Epidermal melanocyte (primary cell): ENCODE data around the gene PARVA.

Experiments
- DNase-seq: peaks from one replicate; pipeline ENCODE4 v3.0.0; 2011; ENCODE audit warnings: low spot score; ENCODE audit not compliant: insufficient read length

PARVA gene

DNA sequence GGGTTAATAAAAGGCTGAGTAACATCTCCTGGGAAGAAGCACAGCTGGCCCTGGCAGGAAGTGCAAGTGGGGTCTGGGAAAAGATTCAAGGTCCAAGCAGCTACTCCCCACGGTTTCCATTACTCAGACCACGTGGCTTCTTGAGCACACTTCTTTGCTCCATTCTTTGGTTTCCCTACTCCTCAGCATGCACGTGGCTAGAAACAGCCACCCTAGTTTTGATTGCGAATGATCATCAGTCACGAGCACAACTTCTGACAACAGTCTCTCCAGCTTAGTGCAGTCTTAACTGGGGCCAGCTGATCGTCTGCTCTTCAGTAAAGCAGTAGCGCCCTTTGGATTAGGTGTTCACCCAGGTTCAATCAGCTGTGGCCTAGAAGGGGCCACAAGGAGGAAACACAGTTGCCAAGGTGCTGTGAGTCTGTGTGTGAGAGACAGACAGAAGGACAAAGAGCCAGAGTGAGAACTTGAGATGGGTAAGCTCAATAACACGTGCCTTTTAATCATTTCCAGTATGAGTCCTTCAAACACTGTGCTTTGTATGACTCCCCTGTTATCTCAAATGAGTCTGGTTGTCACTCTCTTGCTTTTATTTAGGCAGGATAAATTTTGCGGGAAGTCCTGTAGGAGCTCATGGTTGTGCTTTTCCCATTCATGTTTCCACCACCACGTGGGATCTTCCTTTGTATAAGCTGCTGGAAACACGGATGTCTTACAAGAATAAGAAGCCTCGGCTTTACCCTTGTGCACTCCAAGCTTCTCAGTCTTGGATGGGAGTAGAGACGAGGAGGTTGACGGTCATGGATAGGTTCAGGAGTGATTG, 901 bp upstream of the PARVA start:
- DNase-seq, result no peak

DNA sequence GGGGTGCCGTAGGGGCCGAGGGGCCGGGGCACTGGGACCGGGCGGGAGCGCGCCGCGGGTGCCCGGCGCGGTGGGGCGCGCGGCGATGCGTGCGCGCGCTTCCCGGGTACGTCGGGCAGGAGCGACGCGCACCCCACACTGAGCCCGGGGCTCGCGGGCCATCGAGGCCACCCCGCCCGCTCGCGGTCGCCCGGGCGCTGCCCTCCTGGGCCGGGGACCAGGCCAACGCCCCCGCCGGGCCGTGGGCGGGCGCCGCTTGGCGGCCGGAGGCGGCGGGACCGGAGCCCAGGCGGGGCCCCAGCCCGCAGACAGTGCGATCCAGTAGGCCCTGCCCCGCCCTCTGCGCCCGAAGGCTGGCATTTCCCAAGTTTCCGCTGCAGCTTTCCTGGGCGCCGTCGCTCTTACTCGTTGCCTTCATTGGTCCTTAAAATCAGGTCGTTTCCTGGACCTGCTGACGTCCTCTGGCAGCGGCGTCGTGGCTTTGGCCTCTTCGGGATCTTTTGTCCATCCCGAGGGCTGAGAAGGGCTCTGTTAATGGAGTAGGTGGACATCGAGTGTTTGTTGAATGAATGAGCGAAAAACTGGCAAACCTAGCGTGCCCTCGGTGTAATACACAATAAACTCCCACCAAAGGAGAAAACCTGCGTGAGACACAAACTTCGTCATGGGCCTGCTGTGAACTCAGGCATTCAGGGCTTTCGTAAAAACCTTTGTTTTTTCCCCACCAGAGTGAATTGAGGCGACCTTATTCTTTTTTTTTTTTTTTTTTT, 638 bp downstream of the PARVA start:
- DNase-seq, result no peak

DNA sequence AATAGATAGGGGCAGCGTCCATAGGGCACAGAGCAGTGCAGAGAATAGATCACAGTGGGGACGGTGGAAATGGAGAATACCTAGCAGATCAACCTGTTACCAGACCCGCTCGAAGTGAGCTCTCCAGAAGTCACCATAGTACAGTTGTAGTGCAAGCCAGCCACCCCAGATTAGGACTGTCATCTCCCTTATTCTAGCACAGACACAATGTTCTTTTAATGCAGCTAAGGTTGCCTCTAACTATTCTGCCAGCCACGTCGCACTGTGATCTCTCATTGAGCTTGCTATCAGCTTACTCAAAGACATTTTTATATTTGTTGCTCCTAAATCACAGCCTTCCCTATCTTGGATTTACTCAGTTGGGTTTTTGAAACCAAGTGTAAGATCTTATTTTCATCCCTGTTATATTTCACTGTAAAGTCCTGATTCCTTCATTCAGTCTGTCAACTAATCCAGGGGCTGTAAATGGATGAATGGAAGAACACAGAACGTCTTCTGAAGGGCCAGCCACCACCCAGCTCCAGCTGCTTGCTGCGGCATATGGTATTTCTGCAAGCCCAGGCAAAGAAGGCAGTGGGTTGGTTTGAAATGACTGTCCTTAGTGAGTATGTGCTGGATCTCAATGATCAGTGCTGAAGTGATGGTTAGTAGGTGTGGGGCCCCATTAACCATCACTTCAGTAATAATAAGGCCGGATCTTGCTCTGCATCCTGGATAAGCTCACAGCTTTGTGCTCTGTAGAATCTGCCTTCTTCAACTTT, 3.4 kb downstream of the PARVA start:
- DNase-seq, result no peak

DNA sequence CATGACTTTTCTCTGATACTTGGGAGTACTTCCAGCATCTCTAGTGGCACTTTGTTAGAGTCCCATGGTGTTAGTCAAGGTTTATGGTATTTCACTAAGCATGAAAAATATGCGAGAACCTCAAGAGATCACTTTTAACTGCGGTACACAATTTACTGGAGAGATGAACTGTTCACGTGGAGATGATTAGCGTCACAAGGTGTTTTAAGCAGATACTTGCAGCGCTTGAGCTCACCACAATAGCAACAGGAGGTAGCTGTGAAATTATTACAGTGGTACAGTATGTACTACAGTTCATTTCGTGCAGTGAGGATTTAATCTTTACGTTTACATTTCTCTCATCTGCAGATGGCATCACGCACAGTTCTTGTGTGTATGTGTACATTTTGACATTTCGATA, 4.5 kb downstream of the PARVA start:
- no peak for DNase-seq

DNA sequence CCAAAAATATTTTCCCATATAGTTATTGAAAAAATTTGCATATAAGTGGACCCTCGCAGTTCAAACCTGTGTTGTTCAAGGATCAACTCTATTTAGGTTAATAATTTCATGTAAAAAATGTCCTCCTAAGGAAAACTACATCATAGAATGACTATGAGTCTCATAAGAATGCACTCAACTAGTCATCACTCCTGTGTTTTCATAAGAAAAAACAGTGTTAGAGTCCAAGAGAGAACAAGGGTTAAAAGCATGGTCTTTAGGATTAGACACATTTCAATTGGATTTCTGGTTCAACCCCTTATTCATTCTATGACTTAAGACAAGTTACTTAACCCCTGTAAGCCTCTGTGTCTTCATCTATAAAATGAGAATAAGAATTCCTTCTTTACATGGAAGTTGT, 5.1 kb downstream of the PARVA start:
- no peak for DNase-seq

DNA sequence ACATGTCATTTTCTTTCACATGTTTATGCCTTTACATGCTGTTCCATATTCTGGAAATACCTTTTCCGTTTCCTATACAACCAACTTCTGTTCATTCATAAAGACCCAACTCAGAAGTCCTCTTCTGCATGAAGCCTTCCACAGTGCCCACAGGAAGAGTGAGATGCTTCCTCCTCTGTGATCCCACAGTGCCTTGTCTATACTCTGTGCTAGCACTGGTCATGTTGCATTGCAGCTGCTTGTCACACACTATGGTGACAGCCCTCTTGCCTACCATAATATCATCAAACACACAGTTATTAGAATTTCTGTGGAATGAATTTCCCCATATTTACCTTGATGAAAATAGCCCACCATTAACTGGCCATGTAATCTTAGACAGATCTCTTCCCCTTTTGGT, 8.9 kb downstream of the PARVA start:
- no peak for DNase-seq

DNA sequence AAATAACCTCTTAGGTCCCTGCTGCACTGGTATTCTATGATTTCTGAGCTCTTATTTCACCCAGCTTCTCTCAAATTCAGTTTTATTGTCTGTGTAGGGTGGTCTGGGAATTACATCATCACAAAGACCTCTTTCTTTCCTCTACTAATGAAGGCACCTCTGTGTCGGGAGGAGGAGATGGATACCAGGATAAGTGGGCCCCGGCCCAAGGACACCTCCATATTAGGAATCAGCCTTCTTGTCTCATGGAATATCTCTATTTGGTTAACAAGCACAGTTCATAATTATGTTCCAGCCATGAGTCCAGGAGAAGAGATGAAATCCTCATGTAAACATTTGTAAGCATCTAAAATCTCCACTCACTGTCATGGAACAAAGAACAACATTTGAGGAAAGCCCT, 9.4 kb downstream of the PARVA start:
- no peak for DNase-seq

DNA sequence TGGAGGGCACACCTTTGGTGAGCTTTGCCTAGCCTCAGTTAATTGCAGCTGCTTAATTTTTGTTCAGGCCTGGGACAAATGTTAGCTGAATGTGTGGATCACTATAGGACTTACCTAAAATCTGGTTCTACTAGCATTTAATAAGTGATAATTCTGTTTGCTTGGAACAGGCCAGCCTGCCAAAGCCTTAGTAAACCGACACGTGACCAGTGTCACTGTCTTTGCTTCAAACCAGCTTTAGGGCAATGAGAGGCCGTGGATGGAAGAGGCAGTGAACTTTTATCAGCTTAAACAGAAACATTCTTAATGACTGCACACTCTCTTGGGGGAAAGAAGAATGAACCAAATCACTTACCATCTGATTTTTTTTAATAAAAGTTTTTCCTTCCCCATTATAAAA, 10.8 kb downstream of the PARVA start:
- no peak for DNase-seq

DNA sequence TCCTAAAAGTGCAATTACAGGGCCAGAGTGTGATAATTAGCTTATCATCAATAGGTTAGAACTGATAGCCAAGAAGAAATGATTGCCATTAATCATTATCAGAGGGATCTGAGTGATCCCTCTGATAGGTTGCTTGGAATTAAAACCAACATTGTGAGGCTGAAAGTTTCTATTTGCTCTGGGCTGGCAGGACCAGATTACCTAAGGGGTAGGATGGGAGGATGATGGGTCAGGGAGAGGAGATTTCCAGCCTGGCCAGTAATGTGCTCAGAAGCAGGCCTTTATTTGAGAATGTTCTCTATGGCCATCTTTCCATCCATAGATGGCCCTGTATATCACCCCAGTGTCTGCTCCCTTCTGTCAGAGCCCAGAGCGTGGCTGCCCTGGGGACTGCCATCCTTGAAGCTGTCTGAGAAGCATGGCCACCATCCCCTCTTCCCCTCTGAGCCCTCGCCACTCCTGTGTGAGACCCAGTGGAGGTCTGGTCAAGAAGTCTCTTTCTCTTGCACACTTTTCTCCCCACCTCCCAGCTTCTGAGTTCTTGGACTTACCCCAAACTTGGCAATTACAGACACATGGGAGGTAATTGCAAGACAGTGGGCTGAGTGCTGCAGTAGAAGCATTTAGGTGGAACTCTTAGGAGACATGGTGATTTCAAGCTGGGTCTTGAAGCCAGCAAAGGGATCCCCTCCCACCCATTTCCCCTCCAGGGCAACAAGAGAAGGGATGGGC, 11.7 kb downstream of the PARVA start:
- no peak for DNase-seq

DNA sequence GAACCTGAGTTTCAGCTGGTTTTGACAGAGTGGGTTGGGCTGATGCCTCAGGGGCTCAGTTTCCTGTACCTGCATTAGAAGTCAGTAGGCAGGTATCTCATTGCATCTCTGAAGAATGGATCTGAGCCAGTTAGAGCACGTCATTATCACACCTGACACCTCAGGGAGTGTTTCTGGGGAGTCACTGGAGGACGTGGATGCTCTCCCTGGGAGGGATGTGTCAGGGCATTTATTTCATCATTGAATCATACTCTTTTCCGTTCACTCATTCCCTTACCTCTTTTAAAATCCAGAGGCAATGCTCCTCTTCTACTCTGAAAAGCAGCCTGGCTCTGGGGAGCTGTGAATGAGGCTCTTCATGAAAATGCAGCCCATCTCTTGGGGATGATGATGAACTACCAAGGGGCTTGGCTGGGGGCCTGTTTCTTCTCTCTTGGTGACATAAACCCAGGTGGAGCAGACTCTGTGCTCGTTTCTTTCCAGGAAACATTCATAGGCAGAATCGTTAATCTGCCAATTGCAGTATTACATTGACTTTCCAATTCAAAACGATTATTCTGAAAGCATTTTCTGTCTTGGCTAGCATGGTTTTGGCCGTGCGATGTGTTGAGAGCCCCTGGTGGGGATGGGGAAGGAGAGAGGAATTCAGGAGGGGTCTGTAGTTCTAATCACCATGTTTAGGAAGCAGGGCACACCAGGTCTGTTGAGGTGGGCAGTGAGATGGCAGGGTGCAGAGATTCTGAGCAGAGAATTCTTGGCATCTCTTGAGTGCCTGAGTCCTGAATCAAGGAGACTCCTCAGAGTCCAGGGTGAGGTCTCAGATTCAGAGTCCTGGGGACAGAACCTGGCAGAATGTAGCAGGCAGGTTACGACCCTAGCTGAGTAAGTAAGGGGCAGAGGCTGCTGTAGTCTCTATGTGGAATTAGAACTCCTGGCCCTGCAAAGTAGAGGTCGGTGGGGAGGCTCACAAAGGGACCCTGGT, 12.6 kb downstream of the PARVA start:
- DNase-seq, result no peak

DNA sequence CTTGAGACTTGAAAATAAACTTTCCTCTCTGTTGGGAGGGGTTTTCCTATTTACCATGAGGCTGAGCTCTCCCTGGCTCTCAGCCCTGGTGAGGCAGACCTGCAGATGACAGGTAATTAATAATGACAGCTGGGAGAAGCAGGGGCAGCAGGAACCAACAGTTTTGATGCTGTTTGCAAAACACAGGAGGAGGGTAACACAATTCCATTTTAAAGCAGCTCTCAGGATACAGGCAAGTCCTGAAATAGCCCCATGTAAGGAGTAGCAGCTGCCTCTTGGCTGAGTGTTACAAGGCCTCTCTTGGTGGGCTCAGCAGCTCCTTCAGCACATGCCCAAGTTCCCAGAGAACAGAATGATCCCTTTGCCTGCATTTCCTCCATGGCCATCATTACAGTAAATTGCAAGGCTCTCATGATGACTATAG, 13.3 kb downstream of the PARVA start:
- no peak for DNase-seq

DNA sequence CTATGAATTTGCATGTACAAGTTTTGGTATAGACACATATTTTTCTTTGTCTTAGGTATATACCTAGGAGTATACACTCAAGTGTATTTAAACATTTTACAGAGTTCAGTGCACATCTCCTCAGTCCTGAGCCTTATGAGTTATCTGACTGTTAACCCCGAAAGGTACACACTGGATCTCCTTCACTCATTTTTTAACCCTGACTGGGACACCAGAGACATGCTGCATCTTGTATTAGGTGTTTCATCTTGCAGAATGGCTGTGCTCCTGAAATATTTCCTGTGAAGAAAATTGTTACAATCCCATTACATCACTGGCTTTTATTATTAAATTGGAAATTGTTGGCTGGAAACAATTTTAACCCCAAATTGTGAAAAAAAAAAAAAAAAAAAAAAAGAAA, 15.3 kb downstream of the PARVA start:
- no peak for DNase-seq

DNA sequence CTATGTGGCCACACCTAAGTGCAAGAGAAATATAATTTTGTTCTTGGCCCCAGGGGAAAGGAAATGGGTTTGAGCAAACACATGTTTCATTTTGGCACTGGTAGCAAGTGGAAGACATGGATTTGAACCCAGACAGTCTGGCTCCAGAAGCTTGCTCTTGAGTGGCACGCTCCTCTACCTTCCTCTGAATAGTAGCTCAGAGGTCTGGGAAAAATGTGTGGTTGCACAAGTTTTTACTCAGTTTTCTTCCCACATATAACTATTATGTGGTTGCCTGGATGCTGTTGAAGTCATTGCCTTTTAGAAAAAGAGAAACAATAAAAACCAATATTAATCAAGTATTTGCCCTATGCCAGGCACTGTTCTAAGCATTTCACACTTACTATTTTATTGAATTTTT, 16.3 kb downstream of the PARVA start:
- no peak for DNase-seq

DNA sequence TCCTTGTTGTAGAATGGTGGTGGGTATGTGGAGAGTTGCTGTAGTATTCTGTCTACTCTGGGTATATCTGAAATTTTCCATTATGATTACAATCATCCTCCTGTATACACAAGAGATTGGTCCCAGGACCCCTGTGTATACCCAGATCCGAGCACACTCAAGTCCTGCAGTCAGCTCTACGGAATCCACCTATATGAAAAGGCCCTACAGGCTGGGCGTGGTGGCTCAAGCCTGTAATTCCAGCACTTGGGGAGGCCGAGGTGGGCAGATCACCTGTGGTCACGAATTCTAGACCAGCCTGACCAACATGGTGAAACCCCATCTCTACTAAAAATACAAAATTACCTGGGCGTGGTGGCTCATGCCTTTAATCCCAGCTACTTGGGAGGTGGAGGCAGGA, 17.2 kb downstream of the PARVA start:
- DNase-seq, result no peak

DNA sequence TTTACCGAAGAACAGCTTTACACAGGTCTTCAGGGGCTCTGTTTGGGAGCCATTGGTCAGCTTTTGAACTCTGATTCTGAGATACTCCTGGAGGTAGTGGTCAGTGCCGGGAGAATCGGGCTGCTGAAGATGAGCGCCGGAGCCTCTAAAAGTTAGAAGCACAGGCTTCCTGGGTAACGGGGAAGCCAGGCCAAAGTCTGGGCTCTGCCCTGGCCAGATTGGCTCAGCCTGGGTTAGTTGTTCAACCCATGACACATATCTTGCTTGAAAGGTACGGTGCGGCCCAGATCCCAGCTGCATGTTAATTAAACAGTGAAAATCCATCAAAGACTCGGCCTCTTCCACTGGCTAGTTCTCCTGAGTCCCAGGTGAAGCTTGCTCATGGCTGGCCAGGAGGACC, 18.0 kb downstream of the PARVA start:
- no peak for DNase-seq

DNA sequence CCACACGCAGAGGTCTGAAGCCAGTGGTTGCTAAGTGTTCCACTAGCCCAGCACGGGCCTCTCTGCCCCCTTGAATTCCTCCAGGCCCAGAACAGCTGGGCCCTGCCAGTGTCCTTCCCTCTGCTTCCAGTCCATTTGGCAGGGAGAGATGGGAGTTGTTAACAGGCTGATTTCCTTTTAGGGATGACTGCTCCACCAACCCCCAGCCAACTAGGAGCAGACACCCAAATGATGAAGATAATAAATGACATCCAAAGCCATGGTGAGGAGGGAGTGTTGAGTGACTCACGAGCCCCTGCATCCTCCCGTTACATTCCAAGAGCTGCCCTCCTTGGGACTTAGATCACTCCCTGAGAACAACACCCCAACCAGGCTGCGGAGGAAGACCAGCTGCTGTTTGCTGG, 20.6 kb downstream of the PARVA start:
- peak; percentile 46 for DNase-seq

DNA sequence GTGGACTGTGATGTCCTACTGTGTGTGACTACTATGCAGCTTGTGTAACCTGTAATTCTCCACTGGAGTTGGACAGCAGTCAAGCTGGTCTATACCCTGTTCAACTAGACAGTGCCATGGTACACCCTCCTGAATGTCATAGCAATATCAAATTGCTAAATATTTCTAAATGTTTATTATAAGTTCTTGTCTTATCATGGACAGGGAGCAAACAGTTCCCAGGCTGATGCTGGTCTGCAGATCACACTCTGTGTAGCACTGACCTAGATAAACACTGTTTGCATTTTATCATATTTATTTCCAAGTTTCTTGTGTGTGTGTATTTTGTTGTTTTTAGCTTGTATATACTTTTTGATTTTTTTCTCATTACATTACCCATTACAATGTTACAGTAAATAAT, 22.0 kb downstream of the PARVA start:
- DNase-seq, result no peak

DNA sequence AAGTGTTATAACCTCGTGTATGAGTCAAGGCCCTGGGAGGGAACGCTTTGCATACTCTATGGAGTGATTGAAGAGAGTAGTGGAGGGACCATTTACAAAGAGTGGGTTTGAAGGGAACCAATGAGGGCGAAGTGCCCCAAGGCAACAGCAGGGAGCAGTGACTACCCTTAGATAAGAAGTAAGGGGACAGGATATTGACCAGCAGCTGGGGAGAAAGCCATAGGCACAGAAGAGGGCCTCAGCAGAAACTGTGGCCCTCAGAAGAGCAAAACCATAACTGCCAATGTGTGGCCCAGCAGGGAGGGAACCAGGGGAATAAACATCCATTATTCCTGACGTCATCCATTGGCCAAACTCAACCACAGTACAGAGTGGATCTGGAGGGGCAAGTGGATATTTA, 24.7 kb downstream of the PARVA start:
- no peak for DNase-seq

DNA sequence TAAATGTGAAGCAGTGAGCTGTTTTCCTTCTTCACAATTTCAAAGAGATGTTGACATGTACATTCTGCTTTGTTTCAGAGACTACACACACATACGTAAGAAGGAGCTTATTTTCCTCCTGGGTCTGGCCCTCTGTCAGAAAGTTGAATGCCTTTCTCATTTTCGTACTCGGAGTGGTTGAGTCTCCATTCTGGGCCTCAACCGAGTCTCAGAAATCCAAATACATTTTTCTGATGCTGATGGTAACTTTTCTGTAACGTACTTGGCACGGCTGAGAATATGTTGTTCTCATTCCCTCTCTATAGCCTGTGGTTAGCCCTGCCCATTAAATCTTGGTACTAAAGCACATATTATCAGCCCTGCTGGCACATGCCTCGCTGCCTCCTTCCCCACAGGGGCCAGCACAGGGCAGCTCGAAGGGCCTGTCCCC, 25.3 kb downstream of the PARVA start:
- DNase-seq, result no peak
